ENCODE data around the gene ATP6V1G1.

ATP6V1G1 gene

DNA sequence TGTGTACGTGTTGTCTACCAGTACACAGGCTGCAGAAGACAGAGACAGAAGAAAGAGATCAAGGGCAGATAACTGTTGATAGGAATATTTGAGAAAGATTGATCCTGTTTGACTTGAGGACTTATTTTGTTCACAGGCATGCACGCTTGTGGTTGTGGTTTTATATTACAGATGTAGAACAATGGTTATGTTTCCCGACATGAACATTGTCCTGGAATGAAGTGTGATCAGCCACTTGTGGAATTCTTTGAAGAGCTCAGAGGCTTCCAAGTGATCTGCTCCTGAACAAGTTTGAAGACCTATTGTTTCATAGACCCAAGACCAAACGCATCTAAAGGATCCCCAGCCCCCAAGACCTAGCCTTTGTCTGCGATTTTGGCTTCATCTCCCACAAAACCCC is 56.3 kb downstream of the ATP6V1G1 start:
- DNase-seq (ENCODE audit: low spot score) (no peak), ATAC-seq (ENCODE audit: low read depth) (no peak)
- Histone ChIP-seq H3K9me3 (ENCODE audit: severe bottlenecking) (no peaks in the 10 kb centered on the region), H3K4me3 (ENCODE audit: severe bottlenecking) (no peak overlapping the region), H3K27ac (ENCODE audit: poor library complexity, severe bottlenecking) (no peak overlapping the region), H3K27me3 (ENCODE audit: insufficient read depth, poor library complexity, severe bottlenecking) (no peaks in the 10 kb centered on the region), H3K4me1 (ENCODE audit: insufficient read depth, poor library complexity, severe bottlenecking) (no peaks in the 10 kb centered on the region), H3K36me3 (ENCODE audit: low read depth) (peaks cover 19% of the 10 kb centered on the region)
- TF ChIP-seq, protein P1, sequence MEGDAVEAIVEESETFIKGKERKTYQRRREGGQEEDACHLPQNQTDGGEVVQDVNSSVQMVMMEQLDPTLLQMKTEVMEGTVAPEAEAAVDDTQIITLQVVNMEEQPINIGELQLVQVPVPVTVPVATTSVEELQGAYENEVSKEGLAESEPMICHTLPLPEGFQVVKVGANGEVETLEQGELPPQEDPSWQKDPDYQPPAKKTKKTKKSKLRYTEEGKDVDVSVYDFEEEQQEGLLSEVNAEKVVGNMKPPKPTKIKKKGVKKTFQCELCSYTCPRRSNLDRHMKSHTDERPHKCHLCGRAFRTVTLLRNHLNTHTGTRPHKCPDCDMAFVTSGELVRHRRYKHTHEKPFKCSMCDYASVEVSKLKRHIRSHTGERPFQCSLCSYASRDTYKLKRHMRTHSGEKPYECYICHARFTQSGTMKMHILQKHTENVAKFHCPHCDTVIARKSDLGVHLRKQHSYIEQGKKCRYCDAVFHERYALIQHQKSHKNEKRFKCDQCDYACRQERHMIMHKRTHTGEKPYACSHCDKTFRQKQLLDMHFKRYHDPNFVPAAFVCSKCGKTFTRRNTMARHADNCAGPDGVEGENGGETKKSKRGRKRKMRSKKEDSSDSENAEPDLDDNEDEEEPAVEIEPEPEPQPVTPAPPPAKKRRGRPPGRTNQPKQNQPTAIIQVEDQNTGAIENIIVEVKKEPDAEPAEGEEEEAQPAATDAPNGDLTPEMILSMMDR (IDR thresholded peaks at IDR 0.05; ENCODE audit: poor library complexity, severe bottlenecking) = no peak

All from RWPE2 (cell line).